Epithelial cell of esophagus (primary cell): ENCODE results near the gene VIPR2.

ENCODE experiments used
- DNase-seq: peaks from one replicate; pipeline ENCODE4 v3.0.0; 2010; ENCODE audit warnings: low read depth
- H3K4me3 ChIP-seq: 2 replicates; pipeline ENCODE4 v1.5.1; 2011; ENCODE audit warnings: mild to moderate bottlenecking, low read length, control low read depth
- CTCF ChIP-seq: IDR thresholded peaks from 2 replicates; pipeline ENCODE4 v1.5.1; 2011; ENCODE audit warnings: low read depth, mild to moderate bottlenecking, low read length, control low read depth, inconsistent platforms; ENCODE audit not compliant: insufficient read depth; ENCODE audit errors: missing control alignments

The VIPR2 gene

GRCh38 chr7:159158125-159158887, 13.6 kb upstream of the VIPR2 start:
- H3K4me3 ChIP-seq: no peak overlapping the region
- no peak for DNase-seq
- TF ChIP-seq CTCF: no peak

GRCh38 chr7:159157714-159158113, 13.0 kb upstream of the VIPR2 start:
- no peak for TF ChIP-seq CTCF
- DNase-seq: no peak
- no peak overlapping the region for H3K4me3 ChIP-seq

- DNase-seq: no peak
- no peak overlapping the region for H3K4me3 ChIP-seq
- TF ChIP-seq CTCF: no peak
Measured at GRCh38 chr7:159156436-159157245, 12.0 kb upstream of the VIPR2 start.

GRCh38 chr7:159155410-159155809, 10.7 kb upstream of the VIPR2 start:
- DNase-seq: no peak
- no peak for TF ChIP-seq CTCF
- no peak overlapping the region for H3K4me3 ChIP-seq

GRCh38 chr7:159154243-159154642, 9.6 kb upstream of the VIPR2 start:
- H3K4me3 ChIP-seq: no peak overlapping the region
- DNase-seq: no peak
- TF ChIP-seq CTCF: no peak

- no peak for TF ChIP-seq CTCF
- DNase-seq: no peak
- H3K4me3 ChIP-seq: no peak overlapping the region
Measured at GRCh38 chr7:159153511-159153910, 8.8 kb upstream of the VIPR2 start.
